ENCODE results near the gene ARFGAP3. TPM values are rescaled to one million over a fixed set of nuclear protein-coding genes. Genes with fewer than 3 reads are reported as not detected.

Gene ARFGAP3
- total RNA-seq, 4 donors from 2014 or later, result 36.9 to 78.6 (median 52.0) TPM

- Histone ChIP-seq H3K27me3 (no peaks in the 10 kb centered on the region), H3K9me3 (no peaks in the 10 kb centered on the region), H3K4me1 (peaks cover 0 to 12% (median 0%) of the 10 kb centered on the region in 4 donors), H3K4me3 (no peak overlapping the region), H3K27ac (no peak overlapping the region), H3K36me3 (peaks cover 0 to 98% (median 4%) of the 10 kb centered on the region in 3 donors)
- TF ChIP-seq, protein P1, sequence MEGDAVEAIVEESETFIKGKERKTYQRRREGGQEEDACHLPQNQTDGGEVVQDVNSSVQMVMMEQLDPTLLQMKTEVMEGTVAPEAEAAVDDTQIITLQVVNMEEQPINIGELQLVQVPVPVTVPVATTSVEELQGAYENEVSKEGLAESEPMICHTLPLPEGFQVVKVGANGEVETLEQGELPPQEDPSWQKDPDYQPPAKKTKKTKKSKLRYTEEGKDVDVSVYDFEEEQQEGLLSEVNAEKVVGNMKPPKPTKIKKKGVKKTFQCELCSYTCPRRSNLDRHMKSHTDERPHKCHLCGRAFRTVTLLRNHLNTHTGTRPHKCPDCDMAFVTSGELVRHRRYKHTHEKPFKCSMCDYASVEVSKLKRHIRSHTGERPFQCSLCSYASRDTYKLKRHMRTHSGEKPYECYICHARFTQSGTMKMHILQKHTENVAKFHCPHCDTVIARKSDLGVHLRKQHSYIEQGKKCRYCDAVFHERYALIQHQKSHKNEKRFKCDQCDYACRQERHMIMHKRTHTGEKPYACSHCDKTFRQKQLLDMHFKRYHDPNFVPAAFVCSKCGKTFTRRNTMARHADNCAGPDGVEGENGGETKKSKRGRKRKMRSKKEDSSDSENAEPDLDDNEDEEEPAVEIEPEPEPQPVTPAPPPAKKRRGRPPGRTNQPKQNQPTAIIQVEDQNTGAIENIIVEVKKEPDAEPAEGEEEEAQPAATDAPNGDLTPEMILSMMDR (IDR thresholded peaks at IDR 0.05), result no peak
- TF ChIP-seq POLR2A (IDR thresholded peaks at IDR 0.05) (no peak), EP300 (IDR thresholded peaks at IDR 0.05) (no peak)
- WGBS, 2 donors, result 88 to 96% methylated on average over 9 of the region's 9 CpGs
- DNase-seq (ENCODE audit: low spot score in 2 of 2), result no peak
Observed at GRCh38 chr22:42800451-42801251, 56.4 kb downstream of the ARFGAP3 start.

- H3K4me3 ChIP-seq, result no peak overlapping the region
- no peak overlapping the region for H3K27ac ChIP-seq
- no peak for DNase-seq (ENCODE audit: low spot score in 2 of 2)
- H3K9me3 ChIP-seq, result no peaks in the 10 kb centered on the region
- WGBS, 2 donors, result 86 to 90% methylated on average over 8 of the region's 8 CpGs
- H3K4me1 ChIP-seq, result peaks cover 0 to 7% (median 0%) of the 10 kb centered on the region in 4 donors
- TF ChIP-seq EP300 (IDR thresholded peaks at IDR 0.05) (no peak), POLR2A (IDR thresholded peaks at IDR 0.05) (no peak)
- TF ChIP-seq, protein P1 (IDR thresholded peaks at IDR 0.05), result no peak
- H3K36me3 ChIP-seq, result peaks cover 0 to 98% (median 0%) of the 10 kb centered on the region in 3 donors
- no peaks in the 10 kb centered on the region for H3K27me3 ChIP-seq
Observed at GRCh38 chr22:42799461-42800405, 57.3 kb downstream of the ARFGAP3 start.

DNA sequence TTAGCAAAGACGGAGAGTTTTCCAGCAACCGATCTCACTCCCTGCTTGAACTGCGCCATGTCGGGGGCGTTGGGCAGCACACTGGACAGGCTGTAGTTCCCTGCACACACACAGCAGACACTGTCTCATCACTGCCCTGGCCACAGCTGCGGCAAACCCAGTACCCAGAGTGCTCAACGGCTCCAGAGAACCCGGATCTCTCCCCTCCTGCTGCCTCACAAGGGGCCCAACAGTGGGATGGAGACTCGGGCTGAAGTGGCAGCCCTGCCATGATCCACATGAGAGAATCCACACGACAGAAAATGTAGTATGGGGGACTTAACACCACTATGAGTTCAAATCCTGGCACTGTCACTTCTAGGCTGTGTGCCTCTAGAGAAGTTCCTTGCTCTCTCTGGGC lies 58.0 kb downstream of the ARFGAP3 start:
- Histone ChIP-seq H3K4me3 (no peak overlapping the region), H3K4me1 (peaks cover 0 to 9% (median 0%) of the 10 kb centered on the region in 4 donors), H3K27me3 (no peaks in the 10 kb centered on the region), H3K27ac (no peak overlapping the region), H3K36me3 (peaks cover 0 to 98% (median 0%) of the 10 kb centered on the region in 3 donors), H3K9me3 (no peaks in the 10 kb centered on the region)
- TF ChIP-seq, protein P1 (IDR thresholded peaks at IDR 0.05), result no peak
- no peak for TF ChIP-seq EP300 (IDR thresholded peaks at IDR 0.05)
- TF ChIP-seq POLR2A (IDR thresholded peaks at IDR 0.05), result no peak
- 87 to 93% methylated on average over 10 of the region's 10 CpGs for WGBS, 2 donors
- DNase-seq (ENCODE audit: low spot score in 2 of 2), result no peak

GRCh38 chr22:42797011-42797410 lies 60.1 kb downstream of the ARFGAP3 start:
- TF ChIP-seq, protein P1 (IDR thresholded peaks at IDR 0.05), result no peak
- TF ChIP-seq POLR2A (IDR thresholded peaks at IDR 0.05) (no peak), EP300 (IDR thresholded peaks at IDR 0.05) (no peak)
- H3K9me3 ChIP-seq, result no peaks in the 10 kb centered on the region
- peaks cover 0 to 14% (median 0%) of the 10 kb centered on the region in 4 donors for H3K4me1 ChIP-seq
- H3K27me3 ChIP-seq, result no peaks in the 10 kb centered on the region
- no peak for DNase-seq (ENCODE audit: low spot score in 2 of 2)
- H3K36me3 ChIP-seq, result peaks cover 0 to 89% (median 0%) of the 10 kb centered on the region in 3 donors
- no peak overlapping the region for H3K27ac ChIP-seq
- no peak overlapping the region for H3K4me3 ChIP-seq
- 56 to 57% methylated on average over 5 of the region's 5 CpGs for WGBS, 2 donors

Measured in tibial nerve (tissue), 4 donors.